Stimulated activated CD8-positive, alpha-beta memory T cell treated with anti-CD3 and anti-CD28 coated beads, Interleukin-15, amount 100 ng/mL, for 24 hours (primary cell): Measurements from ENCODE around the gene DNAJC28.
"Not testable (repeated sequence)": the region's sequence is repeated elsewhere in the genome, so short reads cannot be mapped to it uniquely, and the experiment has no call there.

Experiments
- DNase-seq: peaks from one replicate; pipeline ENCODE4 v3.0.0-alpha.2; 2020; ENCODE audit warnings: low read depth

DNAJC28 gene

GRCh38 chr21:33491373-33492102 lies at the start of gene DNAJC28:
DNAJC28 (minus strand) TSS chr21:33491716; CDS start chr21:33489393, 2,323 bp downstream.
- DNase-seq, result peak; percentile 87

GRCh38 chr21:33541105-33541711 lies 49.7 kb upstream of the DNAJC28 start:
- DNase-seq, result no peak

GRCh38 chr21:33540711-33541104 lies 49.2 kb upstream of the DNAJC28 start:
- no peak for DNase-seq

- no peak for DNase-seq
Measured at GRCh38 chr21:33539616-33540015, 48.1 kb upstream of the DNAJC28 start.

GRCh38 chr21:33537212-33537611 lies 45.7 kb upstream of the DNAJC28 start:
- no peak for DNase-seq

GRCh38 chr21:33531007-33531406 lies 39.5 kb upstream of the DNAJC28 start:
- no peak for DNase-seq

GRCh38 chr21:33522953-33523349 lies 31.4 kb upstream of the DNAJC28 start:
- no peak for DNase-seq

- no peak for DNase-seq
Measured at GRCh38 chr21:33522297-33522952, 30.9 kb upstream of the DNAJC28 start.

- no peak for DNase-seq
Measured at GRCh38 chr21:33518899-33519298, 27.4 kb upstream of the DNAJC28 start.

- no peak for DNase-seq
Measured at GRCh38 chr21:33514229-33514628, 22.7 kb upstream of the DNAJC28 start.

GRCh38 chr21:33512481-33512880 lies 21.0 kb upstream of the DNAJC28 start:
- no peak for DNase-seq

- DNase-seq, result no peak
Measured at GRCh38 chr21:33511639-33512038, 20.1 kb upstream of the DNAJC28 start.

GRCh38 chr21:33510826-33511225 lies 19.3 kb upstream of the DNAJC28 start:
- no peak for DNase-seq

- DNase-seq, result not testable (repeated sequence)
Measured at GRCh38 chr21:33507003-33507402, 15.5 kb upstream of the DNAJC28 start.

GRCh38 chr21:33505833-33506232 lies 14.3 kb upstream of the DNAJC28 start:
- no peak for DNase-seq

- no peak for DNase-seq
Measured at GRCh38 chr21:33496345-33496744, 4.8 kb upstream of the DNAJC28 start.

- no peak for DNase-seq
Measured at GRCh38 chr21:33495743-33496142, 4.2 kb upstream of the DNAJC28 start.

- DNase-seq, result no peak
Measured at GRCh38 chr21:33493756-33494155, 2.2 kb upstream of the DNAJC28 start.

GRCh38 chr21:33492571-33492970 lies 1.1 kb upstream of the DNAJC28 start:
- DNase-seq, result no peak

GRCh38 chr21:33490991-33491372 lies 534 bp downstream of the DNAJC28 start:
- no peak for DNase-seq

- no peak for DNase-seq
Measured at GRCh38 chr21:33488936-33489335, 2.6 kb downstream of the DNAJC28 start.

- DNase-seq, result no peak
Measured at GRCh38 chr21:33487996-33488395, 3.5 kb downstream of the DNAJC28 start.

- no peak for DNase-seq
Measured at GRCh38 chr21:33481314-33481943, 10.1 kb downstream of the DNAJC28 start.
